HG03060 (cell line): ENCODE measurements around the gene GAPDHS.

Experiments
- ATAC-seq: cut with Tn5 transposase; IDR thresholded peaks from one replicate; pipeline ENCODE4 v1.9.1; 2021; ENCODE audit warnings: low read depth, moderate number of reproducible peaks; ENCODE audit not compliant: unreplicated experiment

Gene GAPDHS

GRCh38 chr19:35577918-35578317 is 44.7 kb downstream of the GAPDHS start:
- ATAC-seq: no peak

- ATAC-seq: no peak
Measured at GRCh38 chr19:35578707-35579106, 45.5 kb downstream of the GAPDHS start.

- no peak for ATAC-seq
Measured at GRCh38 chr19:35582760-35583159, 49.5 kb downstream of the GAPDHS start.

GRCh38 chr19:35585848-35586247 is 52.6 kb downstream of the GAPDHS start, which contains the start of gene PMIS2:
PMIS2 (plus strand) TSS chr19:35586173; CDS start chr19:35586260, 87 bp downstream.
- no peak for ATAC-seq

GRCh38 chr19:35587321-35587720 is 54.1 kb downstream of the GAPDHS start:
- no peak for ATAC-seq

GRCh38 chr19:35590875-35591274 is 57.6 kb downstream of the GAPDHS start:
- ATAC-seq: no peak

GRCh38 chr19:35592226-35592625 is 59.0 kb downstream of the GAPDHS start:
- no peak for ATAC-seq
